ENCODE data around the gene BRSK2.

BRSK2 gene

GRCh38 chr11:1469911-1470680 lies 80.4 kb downstream of the BRSK2 start:
- DNase-seq: no peak

DNA sequence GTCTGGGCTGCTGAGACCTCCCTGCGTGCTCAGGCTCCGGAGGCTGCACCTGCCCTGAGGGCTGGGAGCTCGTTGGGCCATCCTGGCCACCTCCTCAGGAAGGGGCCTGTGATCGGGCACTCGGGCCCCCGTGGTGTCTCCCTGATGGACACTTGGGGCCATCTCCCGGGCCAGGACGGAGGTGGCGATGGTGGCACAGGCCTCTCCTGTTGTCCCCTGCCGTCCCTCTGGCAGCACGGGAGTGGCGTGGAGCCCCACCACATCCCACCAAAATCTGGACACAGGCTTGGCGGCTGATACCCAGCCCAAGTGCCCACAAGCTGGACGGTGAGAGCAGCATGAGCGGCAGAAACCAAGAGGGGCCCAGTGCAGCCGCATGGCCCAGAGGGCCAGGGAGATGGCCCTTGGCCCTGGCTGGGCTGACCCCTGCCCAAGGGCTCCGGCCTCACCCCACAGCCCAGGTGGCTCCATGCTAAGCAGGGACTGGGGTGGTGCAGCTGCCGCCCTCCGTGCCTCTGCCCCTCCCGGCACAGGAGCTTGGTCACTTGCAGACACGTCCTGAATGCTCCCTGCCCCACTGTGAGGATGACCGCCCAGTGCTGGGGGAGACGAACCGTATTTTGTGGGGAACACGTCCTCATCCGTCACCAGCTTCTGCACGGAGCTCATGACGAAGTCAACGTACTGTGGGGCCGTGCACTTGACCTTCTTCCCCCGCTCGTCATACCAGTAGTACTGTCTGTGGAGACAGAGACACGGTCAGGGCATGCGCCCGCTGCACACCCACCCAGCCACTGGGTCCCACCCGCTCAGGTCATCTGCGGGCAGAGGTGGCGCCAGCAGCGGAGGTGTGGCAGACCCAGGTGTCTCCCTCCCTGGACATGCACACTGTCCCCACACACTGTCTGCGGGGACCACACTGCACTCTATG lies 81.2 kb downstream of the BRSK2 start:
- DNase-seq: no peak

GRCh38 chr11:1471736-1472135 lies 82.0 kb downstream of the BRSK2 start:
- no peak for DNase-seq

- DNase-seq: no peak
These were observed 82.7 kb downstream of the BRSK2 start for GRCh38 chr11:1472180-1473005.

DNA sequence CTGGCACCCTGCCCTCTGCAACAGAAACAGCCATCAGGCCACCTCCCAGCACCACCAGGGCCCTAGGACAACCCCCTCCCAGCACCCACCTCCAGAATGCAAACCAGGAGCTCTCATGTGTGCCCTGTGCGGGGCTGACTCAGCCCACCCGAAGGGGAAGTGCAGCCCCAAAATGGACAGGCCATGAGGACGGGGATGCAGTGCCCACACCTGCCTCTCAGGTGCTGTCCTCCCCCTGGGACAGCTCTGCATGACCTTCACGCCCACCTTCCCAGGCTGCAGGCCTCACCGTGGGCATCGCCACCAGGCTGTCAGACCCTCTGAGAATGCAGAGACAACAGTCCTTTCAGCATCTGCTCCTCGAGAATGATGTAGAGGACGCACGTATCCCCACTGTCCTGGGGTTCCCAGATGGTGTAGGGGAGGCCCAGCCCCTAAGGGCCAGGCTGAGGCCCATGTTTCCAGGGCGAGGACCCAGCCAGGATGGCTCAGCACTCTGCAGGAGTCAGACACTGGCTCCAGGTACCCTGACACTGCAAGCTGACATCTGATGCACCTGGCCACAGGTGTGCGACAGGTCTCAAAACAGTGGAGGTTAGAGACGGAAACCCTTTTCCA lies 83.4 kb downstream of the BRSK2 start:
- DNase-seq: no peak

- no peak for DNase-seq
These were observed 84.1 kb downstream of the BRSK2 start for GRCh38 chr11:1473786-1474185.

GRCh38 chr11:1475841-1476240 lies 86.1 kb downstream of the BRSK2 start:
- no peak for DNase-seq

- DNase-seq: no peak
These were observed 87.4 kb downstream of the BRSK2 start for GRCh38 chr11:1476940-1477736.

DNA sequence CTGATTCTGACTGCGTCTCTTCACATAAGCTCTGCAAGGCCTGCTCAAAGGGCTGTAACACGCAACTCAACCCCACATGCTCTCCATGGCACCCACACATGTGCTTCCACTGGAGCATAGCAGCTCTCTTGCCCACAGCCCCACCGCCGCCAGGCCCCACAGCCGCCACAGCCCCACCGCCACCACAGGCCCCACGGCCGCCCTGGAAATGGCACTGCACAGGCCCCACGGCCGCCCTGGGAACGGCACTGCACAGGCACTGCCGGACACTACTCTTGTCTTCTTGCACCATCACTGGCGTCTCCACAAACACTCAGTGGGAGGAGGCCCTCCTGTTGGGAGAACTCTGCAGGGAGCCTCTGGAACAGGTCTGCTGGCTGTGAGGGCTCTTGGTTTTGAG lies 88.3 kb downstream of the BRSK2 start:
- no peak for DNase-seq

DNA sequence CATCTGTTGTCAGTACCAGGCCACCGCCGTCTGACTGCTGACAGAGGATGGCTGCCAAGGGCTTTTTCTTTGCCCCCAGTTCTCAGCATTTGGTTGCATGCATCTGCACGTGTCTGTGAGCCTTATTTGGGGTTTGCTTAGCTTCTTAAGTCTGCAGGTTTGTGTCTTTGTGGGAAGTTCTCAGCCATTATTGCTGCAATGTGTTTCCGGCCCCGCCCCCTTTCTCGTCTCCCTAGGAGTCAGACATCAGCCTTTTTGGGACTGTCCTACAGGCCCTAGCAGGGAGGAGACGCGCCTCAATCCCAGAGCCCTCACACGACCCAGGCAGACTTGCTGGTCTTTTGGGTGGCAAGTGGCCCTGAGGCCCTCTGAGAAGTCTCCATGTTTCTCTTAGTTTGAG lies 88.8 kb downstream of the BRSK2 start:
- DNase-seq: no peak

GRCh38 chr11:1479006-1479677 lies 89.4 kb downstream of the BRSK2 start:
- no peak for DNase-seq

DNA sequence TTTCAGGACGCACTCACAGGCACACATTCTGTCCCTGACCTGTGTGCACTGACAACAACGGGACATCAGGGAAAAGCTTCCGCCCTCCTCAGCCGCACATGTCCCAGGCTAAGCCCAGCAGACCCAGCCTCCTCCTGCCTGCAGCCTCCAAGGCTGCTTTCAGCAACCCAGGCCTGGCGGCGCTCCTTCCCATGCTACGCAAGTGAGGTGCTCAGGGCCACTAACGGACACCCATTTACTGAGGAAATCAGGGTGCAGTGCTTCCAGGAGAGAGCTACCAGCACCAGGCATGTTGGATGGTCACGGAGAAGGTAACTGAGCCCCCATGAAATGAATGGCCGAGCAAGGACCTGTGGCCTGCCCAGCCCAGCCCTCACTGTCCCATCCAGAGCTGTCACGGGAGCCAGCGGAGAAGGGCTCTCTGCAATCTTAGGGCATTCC lies 90.0 kb downstream of the BRSK2 start:
- DNase-seq: no peak

DNA sequence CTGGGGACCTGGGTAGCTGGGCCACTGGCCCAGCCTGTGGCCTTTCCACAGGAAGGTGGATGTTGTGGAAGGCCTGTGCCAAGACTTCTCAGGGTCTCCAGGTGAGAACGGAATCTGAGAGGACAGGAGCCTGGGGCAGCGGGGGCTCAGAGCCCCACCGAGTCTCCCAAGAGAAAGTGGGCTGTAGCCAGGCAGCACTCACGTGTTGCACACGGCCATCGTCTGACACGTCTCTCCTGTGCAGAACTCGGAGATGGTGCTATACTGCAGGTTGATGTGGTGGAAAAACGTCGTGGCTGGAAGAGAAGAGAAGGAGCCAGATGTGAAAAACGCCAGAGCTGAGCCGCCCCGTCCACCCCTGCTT lies 90.4 kb downstream of the BRSK2 start:
- DNase-seq: no peak

- no peak for DNase-seq
These were observed 91.1 kb downstream of the BRSK2 start for GRCh38 chr11:1480555-1481482.

- no peak for DNase-seq
These were observed 91.7 kb downstream of the BRSK2 start for GRCh38 chr11:1481483-1481825.

DNA sequence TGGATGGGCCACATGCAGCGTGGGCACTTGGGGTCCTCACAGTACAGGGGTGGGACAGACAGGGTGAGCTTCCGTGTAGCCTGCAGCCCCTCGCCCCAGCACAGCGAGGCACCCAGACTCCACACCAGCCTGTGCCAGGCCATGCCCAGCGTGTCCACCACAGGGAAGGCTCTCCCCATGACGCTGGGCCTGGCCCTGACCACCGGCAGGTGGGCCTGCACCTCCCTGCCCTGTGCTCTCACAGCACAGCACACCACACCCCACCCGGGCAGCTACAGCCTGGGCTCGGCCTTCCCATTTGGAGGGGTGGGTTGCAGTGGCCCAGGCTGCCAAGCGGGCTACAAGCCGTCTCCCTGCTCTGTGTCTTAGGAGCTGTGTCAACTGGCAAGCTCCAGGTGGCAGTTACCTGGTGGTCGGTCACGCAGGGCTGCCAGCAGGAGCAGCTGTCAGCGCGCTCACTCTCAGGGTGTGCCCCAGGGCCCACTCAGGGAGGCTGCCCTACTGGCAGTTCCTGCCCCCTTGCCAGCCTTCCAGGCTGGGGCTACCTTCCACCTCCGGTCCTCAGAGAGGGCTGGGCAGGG lies 92.2 kb downstream of the BRSK2 start:
- DNase-seq: no peak

GRCh38 chr11:1482581-1483444 lies 93.1 kb downstream of the BRSK2 start:
- DNase-seq: no peak

- DNase-seq: no peak
These were observed 93.8 kb downstream of the BRSK2 start for GRCh38 chr11:1483445-1483961.
